Hepatocyte (in vitro differentiated cells): ENCODE measurements around the gene FAM184A. TPM values are rescaled to one million over a fixed set of nuclear protein-coding genes. Genes with fewer than 3 reads are reported as not detected.

Source experiments
- DNase-seq: peaks from one replicate; pipeline ENCODE4 v3.0.0-alpha.2; 2016; ENCODE audit warnings: low spot score
- H2AFZ ChIP-seq: fragments of 200-600 bp; sonication (generic); 2 replicates; pipeline ENCODE4 v1.6.0; 2016; ENCODE audit warnings: antibody characterized with exemption, mild to moderate bottlenecking
- H3K27ac ChIP-seq: fragments of 200-600 bp; sonication (generic); 2 replicates; pipeline ENCODE4 v1.5.1; 2016; ENCODE audit warnings: mild to moderate bottlenecking
- H3K27me3 ChIP-seq: fragments of 200-600 bp; sonication (generic); 2 replicates; pipeline ENCODE4 v1.6.1; 2016
- H3K36me3 ChIP-seq: fragments of 200-600 bp; sonication (generic); replicated peaks from 2 replicates; pipeline ENCODE4 v1.5.1; 2016; ENCODE audit warnings: low read depth; ENCODE audit not compliant: insufficient read depth
- H3K4me1 ChIP-seq: fragments of 200-600 bp; sonication (generic); 2 replicates; pipeline ENCODE4 v1.5.1; 2016; ENCODE audit warnings: mild to moderate bottlenecking, moderate library complexity; ENCODE audit not compliant: insufficient read depth
- H3K4me2 ChIP-seq: fragments of 200-600 bp; sonication (generic); 2 replicates; pipeline ENCODE4 v1.6.0; 2016
- H3K4me3 ChIP-seq: fragments of 200-600 bp; sonication (generic); 2 replicates; pipeline ENCODE4 v1.5.1; 2016; ENCODE audit warnings: mild to moderate bottlenecking
- H3K79me2 ChIP-seq: fragments of 200-600 bp; sonication (generic); 2 replicates; pipeline ENCODE4 v1.6.0; 2017; ENCODE audit warnings: mild to moderate bottlenecking
- H3K9me2 ChIP-seq: fragments of 200-600 bp; sonication (generic); replicated peaks from 2 replicates; pipeline ENCODE4 v1.6.0; 2017; ENCODE audit warnings: mild to moderate bottlenecking; ENCODE audit not compliant: insufficient read depth
- H3K9me3 ChIP-seq: fragments of 200-600 bp; sonication (generic); 2 replicates; pipeline ENCODE4 v1.5.1; 2016; ENCODE audit warnings: low read depth, mild to moderate bottlenecking
- H4K20me1 ChIP-seq: fragments of 200-600 bp; sonication (generic); 2 replicates; pipeline ENCODE4 v1.6.0; 2016; ENCODE audit warnings: mild to moderate bottlenecking; ENCODE audit not compliant: insufficient read depth, poor library complexity, severe bottlenecking
- EZH2 ChIP-seq: fragments of 200-600 bp; sonication (generic); IDR thresholded peaks from 2 replicates; pipeline ENCODE4 v1.6.1; 2016; ENCODE audit warnings: antibody characterized with exemption, mild to moderate bottlenecking, borderline replicate concordance
- EZH2phosphoT487 ChIP-seq: fragments of 200-600 bp; sonication (generic); IDR thresholded peaks from one replicate; pipeline ENCODE4 v1.6.1; 2018; ENCODE audit warnings: antibody characterized with exemption, mild to moderate bottlenecking, low read depth, moderate library complexity; ENCODE audit not compliant: unreplicated experiment, severe bottlenecking
- WGBS: methylation state at CpG from one replicate; pipeline ENCODE4 v1.1.6; 2016; ENCODE audit warnings: low lambda C conversion rate; ENCODE audit errors: missing lambda C conversion rate; 5-methylcytosine and 5-hydroxymethylcytosine counted together
- polyA plus RNA-seq: library from polyadenylated mRNA; unstranded; fragments of >200 nt; fragmentation: Nextera tagmentation; extraction: Ambion mirVana; gene quantifications from 2 replicates; pipeline ENCODE4 v1.2.1, GENCODE V29; 2016
- total RNA-seq: library from RNA; depleted of rRNA; stranded (reverse); fragments of >200 nt; gene quantifications from 2 replicates; pipeline ENCODE4 v1.2.3, GENCODE V29; 2014
- TF ChIP-seq, protein P1 (sequence below): fragments of 200-600 bp; sonication (generic); IDR thresholded peaks from 2 replicates; pipeline ENCODE4 v1.5.1; 2016; ENCODE audit warnings: antibody characterized with exemption, mild to moderate bottlenecking; ENCODE audit not compliant: poor library complexity

FAM184A gene
- total and polyA plus RNA-seq, 2 experiments from 2014 or later, result 5.6 to 14.1 TPM

DNA sequence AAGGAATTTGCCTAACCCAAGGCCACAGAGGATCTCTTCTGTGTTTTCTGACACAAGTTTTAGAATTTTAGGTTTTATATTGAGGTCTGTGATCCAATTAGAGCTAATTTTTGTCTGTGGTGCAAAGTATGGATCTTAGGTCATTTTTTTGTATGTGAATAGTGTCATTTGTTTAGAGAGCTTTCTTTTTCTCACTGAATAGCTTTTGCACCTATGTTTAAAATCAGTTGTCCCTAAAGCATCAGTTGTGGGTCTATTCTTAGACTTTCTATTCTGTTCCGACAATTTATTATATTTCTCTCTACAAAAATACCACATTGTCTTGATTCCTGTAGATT is 143.2 kb downstream of the FAM184A start:
- Histone ChIP-seq H3K36me3 (no peaks in the 10 kb centered on the region), H3K27ac (peak overlapping the region; percentile 97), H3K9me3 (no peaks in the 10 kb centered on the region), H3K9me2 (no peaks in the 10 kb centered on the region), H2AFZ (peak overlapping the region; percentile 98), H4K20me1 (no peaks in the 10 kb centered on the region), H3K4me1 (peaks cover 7% of the 10 kb centered on the region), H3K27me3 (no peaks in the 10 kb centered on the region), H3K79me2 (peaks cover 53% of the 10 kb centered on the region), H3K4me2 (peak overlapping the region; percentile 81), H3K4me3 (peak overlapping the region; percentile 97)
- no peak for DNase-seq
- TF ChIP-seq EZH2, result no peak
- no peak for TF ChIP-seq EZH2phosphoT487
- TF ChIP-seq, protein P1, sequence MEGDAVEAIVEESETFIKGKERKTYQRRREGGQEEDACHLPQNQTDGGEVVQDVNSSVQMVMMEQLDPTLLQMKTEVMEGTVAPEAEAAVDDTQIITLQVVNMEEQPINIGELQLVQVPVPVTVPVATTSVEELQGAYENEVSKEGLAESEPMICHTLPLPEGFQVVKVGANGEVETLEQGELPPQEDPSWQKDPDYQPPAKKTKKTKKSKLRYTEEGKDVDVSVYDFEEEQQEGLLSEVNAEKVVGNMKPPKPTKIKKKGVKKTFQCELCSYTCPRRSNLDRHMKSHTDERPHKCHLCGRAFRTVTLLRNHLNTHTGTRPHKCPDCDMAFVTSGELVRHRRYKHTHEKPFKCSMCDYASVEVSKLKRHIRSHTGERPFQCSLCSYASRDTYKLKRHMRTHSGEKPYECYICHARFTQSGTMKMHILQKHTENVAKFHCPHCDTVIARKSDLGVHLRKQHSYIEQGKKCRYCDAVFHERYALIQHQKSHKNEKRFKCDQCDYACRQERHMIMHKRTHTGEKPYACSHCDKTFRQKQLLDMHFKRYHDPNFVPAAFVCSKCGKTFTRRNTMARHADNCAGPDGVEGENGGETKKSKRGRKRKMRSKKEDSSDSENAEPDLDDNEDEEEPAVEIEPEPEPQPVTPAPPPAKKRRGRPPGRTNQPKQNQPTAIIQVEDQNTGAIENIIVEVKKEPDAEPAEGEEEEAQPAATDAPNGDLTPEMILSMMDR, result no peak
- WGBS, result 77% methylated on average over 1 of the region's 1 CpG

DNA sequence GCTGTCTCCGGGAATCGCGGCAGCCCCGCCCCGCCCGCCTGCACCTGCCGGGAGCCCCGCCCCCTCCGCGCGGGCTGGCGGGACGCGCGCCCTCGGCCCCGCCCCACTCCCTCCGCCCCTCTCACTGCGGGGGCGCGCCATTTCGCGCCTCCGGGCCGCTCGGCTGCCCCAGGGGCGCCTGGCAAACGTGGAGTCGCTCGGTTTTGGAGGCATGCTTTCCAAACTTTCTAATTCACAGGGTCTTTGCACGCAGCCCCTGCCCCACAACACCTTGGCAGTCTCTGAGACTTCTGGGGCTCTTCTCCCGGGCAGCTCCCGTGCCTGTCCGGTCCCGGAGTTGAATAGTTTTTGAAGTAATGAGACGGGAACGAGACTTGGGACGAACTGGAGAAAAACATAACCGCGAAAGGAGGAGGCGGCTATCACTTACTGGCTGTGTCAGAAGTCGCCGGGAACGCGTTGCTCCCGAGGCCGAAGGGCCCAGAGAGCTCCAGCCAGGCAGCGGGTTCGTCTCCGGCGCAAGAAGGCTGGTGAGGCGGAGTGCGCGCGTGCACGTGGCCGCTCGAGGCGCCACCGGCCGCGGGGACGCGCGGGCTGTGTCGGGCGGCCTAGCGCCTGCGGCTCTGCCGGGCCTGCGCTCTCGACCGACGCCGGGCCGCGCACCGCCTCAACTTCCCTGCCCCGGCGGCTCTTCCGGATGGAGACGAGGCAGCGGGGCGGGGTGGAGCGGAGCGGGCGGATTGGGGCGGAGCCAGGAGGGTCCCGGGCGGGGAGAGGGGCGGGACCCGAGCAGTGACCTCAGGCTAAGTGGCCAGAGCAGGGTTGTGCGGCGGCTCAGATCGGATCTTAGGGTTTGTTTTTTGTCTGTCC is 143.8 kb downstream of the FAM184A start, which contains the start of gene MCM9:
MCM9 (minus strand) TSS at position 699 of the 870 bp plus-strand sequence. CDS start 3,436 bp downstream, outside the sequence.
- Histone ChIP-seq H3K4me3 (peak within 1 kb of the TSS; percentile 97), H3K36me3 (no peaks in the 10 kb centered on the region), H3K79me2 (peaks cover 54% of the 10 kb centered on the region), H3K4me2 (peak within 1 kb of the TSS; percentile 81), H3K27me3 (no peaks in the 10 kb centered on the region), H2AFZ (peak within 1 kb of the TSS; percentile 98), H4K20me1 (no peaks in the 10 kb centered on the region), H3K27ac (peak within 1 kb of the TSS; percentile 97), H3K4me1 (peaks cover 7% of the 10 kb centered on the region), H3K9me3 (no peaks in the 10 kb centered on the region), H3K9me2 (no peaks in the 10 kb centered on the region)
- WGBS, result under 1% methylated on average over 69 of the region's 95 CpGs
- DNase-seq, result peak; percentile 95
- TF ChIP-seq EZH2 (no peak), EZH2phosphoT487 (no peak)
- TF ChIP-seq, protein P1, result no peak

DNA sequence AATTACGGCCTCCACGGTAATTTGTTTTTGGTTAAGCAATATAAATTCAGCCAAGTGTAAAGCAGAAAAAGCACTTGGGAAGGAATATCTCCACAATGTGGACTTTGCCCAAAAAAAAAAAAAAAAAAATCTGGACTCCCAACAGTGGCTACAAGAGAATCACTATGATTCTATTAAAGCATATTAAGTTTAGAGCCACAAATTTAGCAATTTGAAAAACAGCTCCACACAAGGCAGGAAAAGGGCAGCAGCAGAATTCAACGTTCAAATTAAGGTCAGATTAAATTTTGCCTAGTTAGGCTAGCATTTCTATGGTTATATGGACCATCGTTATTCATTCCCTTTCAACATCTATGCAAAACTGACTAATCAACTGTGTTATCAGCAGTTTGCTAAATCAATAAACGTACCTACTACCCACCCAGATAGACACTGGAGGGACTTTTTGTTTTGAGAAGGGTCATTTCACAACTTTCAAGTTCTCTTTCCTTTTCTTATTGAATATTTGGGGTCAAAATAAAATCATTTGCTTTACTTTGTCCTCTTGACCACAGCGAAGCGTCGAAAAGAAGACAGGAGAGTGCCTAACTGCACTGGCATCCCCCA is 144.5 kb downstream of the FAM184A start:
- Histone ChIP-seq H3K36me3 (no peaks in the 10 kb centered on the region), H4K20me1 (no peaks in the 10 kb centered on the region), H3K27ac (peak overlapping the region; percentile 36), H3K79me2 (peaks cover 59% of the 10 kb centered on the region), H3K4me2 (peak overlapping the region; percentile 81), H3K4me1 (peaks cover 7% of the 10 kb centered on the region), H3K9me3 (no peaks in the 10 kb centered on the region), H2AFZ (peak overlapping the region; percentile 6), H3K4me3 (peak overlapping the region; percentile 97), H3K27me3 (no peaks in the 10 kb centered on the region), H3K9me2 (no peaks in the 10 kb centered on the region)
- TF ChIP-seq, protein P1, result no peak
- no peak for TF ChIP-seq EZH2
- no peak for TF ChIP-seq EZH2phosphoT487
- no peak for DNase-seq
- WGBS, result 24% methylated on average over 8 of the region's 8 CpGs
